SK-N-MC (cell line): Measurements from ENCODE around the gene JOSD1.

Experiments
- DNase-seq: peaks from one replicate; pipeline ENCODE4 v3.0.0-alpha.2; 2011; ENCODE audit warnings: low read depth, low spot score
- H3K27ac ChIP-seq: fragments of 200-600 bp; sonication (generic); 2 replicates; pipeline ENCODE4 v1.5.1; 2016; ENCODE audit warnings: mixed run types
- H3K36me3 ChIP-seq: fragments of 200-600 bp; sonication (generic); 2 replicates; pipeline ENCODE4 v1.6.1; 2017; ENCODE audit warnings: antibody characterized with exemption, low read length, mixed read lengths; ENCODE audit not compliant: insufficient read depth
- H3K4me3 ChIP-seq: fragments of 200-600 bp; sonication (generic); 2 replicates; pipeline ENCODE4 v1.5.1; 2016
- H3K9ac ChIP-seq: fragments of 200-600 bp; sonication (generic); 2 replicates; pipeline ENCODE4 v1.8.0; 2017; ENCODE audit warnings: mixed run types, mixed read lengths; ENCODE audit not compliant: insufficient read length
- H3K9me3 ChIP-seq: fragments of 200-600 bp; sonication (generic); 2 replicates; pipeline ENCODE4 v1.6.1; 2017; ENCODE audit warnings: low read depth, mild to moderate bottlenecking, antibody characterized with exemption, low read length, moderate library complexity, mixed read lengths
- EZH2 ChIP-seq: fragments of 200-600 bp; sonication (generic); IDR thresholded peaks from one replicate; pipeline ENCODE4 v1.6.1; 2017; ENCODE audit warnings: antibody characterized with exemption
- FOXP2 ChIP-seq: optimal IDR thresholded peaks from 2 replicates; pipeline ENCODE3; 2011; ENCODE audit warnings: mild to moderate bottlenecking, moderate library complexity; ENCODE audit not compliant: insufficient read depth; ENCODE audit errors: extremely low read length, control extremely low read depth
- POLR2AphosphoS5 ChIP-seq: IDR thresholded peaks from 2 replicates; pipeline ENCODE4 v1.6.1; 2012; ENCODE audit warnings: mild to moderate bottlenecking, low read depth, low read length, borderline replicate concordance

JOSD1 gene

GRCh38 chr22:38641476-38642040, 59.2 kb downstream of the JOSD1 start:
- TF ChIP-seq FOXP2 (no peak), POLR2AphosphoS5 (no peak), EZH2 (no peak)
- no peak overlapping the region for H3K27ac ChIP-seq
- H3K9me3 ChIP-seq: no peaks in the 10 kb centered on the region
- DNase-seq: no peak
- no peak overlapping the region for H3K4me3 ChIP-seq
- H3K36me3 ChIP-seq: no peaks in the 10 kb centered on the region
- no peak overlapping the region for H3K9ac ChIP-seq

- Histone ChIP-seq H3K27ac (no peak overlapping the region), H3K4me3 (no peak overlapping the region), H3K36me3 (no peaks in the 10 kb centered on the region), H3K9ac (no peak overlapping the region), H3K9me3 (no peaks in the 10 kb centered on the region)
- TF ChIP-seq FOXP2 (no peak), POLR2AphosphoS5 (no peak), EZH2 (no peak)
- no peak for DNase-seq
Observed at GRCh38 chr22:38638728-38639127, 62.0 kb downstream of the JOSD1 start.

DNA sequence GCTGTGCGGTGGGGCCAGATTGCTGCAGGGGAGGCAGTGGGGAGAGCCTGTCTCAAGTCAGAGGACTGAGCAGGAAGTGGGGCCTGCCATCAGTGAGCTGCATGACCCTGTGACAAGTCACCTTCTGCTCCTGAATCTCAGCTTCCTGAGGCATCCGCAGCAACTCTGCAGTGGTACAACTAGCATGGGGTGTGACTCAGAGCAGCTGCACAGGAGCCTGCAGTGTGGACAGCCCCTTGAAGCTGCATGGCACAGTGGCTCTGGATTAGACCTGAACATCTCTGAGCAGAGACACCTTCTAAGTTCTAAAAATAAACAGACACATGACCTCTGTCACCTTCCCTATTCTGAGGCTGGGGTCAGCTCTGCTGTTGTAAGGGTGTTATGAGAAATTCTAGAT, 62.5 kb downstream of the JOSD1 start:
- Histone ChIP-seq H3K4me3 (no peak overlapping the region), H3K27ac (no peak overlapping the region), H3K36me3 (no peaks in the 10 kb centered on the region), H3K9ac (no peak overlapping the region), H3K9me3 (no peaks in the 10 kb centered on the region)
- DNase-seq: no peak
- TF ChIP-seq EZH2: no peak
- TF ChIP-seq POLR2AphosphoS5: no peak
- no peak for TF ChIP-seq FOXP2
